Activated B cell treated with CpG ODN at 0.5 μM for 24 hours (primary cell): ENCODE measurements around the gene MTIF3. TPM values are rescaled to one million over a fixed set of nuclear protein-coding genes. Genes with fewer than 3 reads are reported as not detected.

ENCODE experiments used
- ATAC-seq: fragments of 200-7000 bp; cut with Tn5 transposase; one replicate; pipeline ENCODE4 v1.10.0; 2021; ENCODE audit warnings: low read depth, mild to moderate bottlenecking, moderate library complexity
- CTCF ChIA-PET: fragments of 350-600 bp; sonication (Branson Sonifier 250); formaldehyde crosslinking; loops from one replicate; lab custom pipeline; 2021; ENCODE audit warnings: antibody characterized with exemption; lab: Charles Lee
- POLR2A ChIA-PET: fragments of 350-600 bp; sonication (Branson Sonifier 250); formaldehyde crosslinking; loops from one replicate; lab custom pipeline; 2021; ENCODE audit warnings: antibody characterized with exemption; lab: Charles Lee
- DNase-seq: peaks from one replicate; pipeline ENCODE4 v3.0.0; 2022
- H3K27ac Mint-ChIP-seq: one replicate; pipeline ENCODE4 v1.8.0; 2020; ENCODE audit warnings: mixed read lengths
- H3K27me3 Mint-ChIP-seq: one replicate; pipeline ENCODE4 v1.8.0; 2021; ENCODE audit warnings: mixed read lengths
- H3K36me3 Mint-ChIP-seq: one replicate; pipeline ENCODE4 v1.8.0; 2021; ENCODE audit warnings: low read depth, mixed read lengths
- H3K4me1 Mint-ChIP-seq: one replicate; pipeline ENCODE4 v1.8.0; 2021; ENCODE audit warnings: mixed read lengths
- H3K4me3 Mint-ChIP-seq: one replicate; pipeline ENCODE4 v1.8.0; 2020; ENCODE audit warnings: mild to moderate bottlenecking, mixed read lengths
- H3K9me3 Mint-ChIP-seq: one replicate; pipeline ENCODE4 v1.8.0; 2020; ENCODE audit warnings: mixed read lengths
- CTCF ChIP-seq: fragments of 200-600 bp; IDR thresholded peaks from one replicate; pipeline ENCODE4 v1.8.0; 2022; ENCODE audit warnings: antibody characterized with exemption, mild to moderate bottlenecking
- intact Hi-C: fragments of 100-400 bp; cut with micrococcal nuclease; formaldehyde crosslinking; loops from one replicate; pipeline ENCODE4 v1.15.1; 2024
- total RNA-seq: library from RNA; stranded (reverse); gene quantifications from 2 replicates; pipeline ENCODE4 v1.2.3, GENCODE V29; 2022

The MTIF3 gene
- total RNA-seq, 1 donor from 2014 or later, result 50.1 TPM

DNA sequence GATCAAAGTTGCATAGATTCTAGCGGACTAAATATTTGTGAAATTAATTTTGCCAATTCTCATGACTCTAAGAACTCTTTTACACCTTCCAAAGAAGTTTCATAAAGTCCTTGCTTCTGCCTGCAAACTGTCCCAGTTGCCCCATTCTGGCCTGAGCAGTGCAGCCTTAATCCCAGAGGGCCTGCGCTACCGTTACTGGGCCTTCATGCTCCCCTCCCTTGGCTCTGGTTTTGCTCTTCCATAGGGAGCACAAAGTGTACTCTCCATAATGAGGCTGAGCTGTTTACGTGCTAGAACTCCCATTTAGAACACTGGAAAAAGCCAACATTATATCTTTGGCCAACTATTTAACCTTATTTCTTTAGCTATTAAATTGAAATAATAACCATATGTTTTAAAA, 2.1 kb downstream of the MTIF3 start:
- Mint-ChIP-seq H3K4me1 (peaks cover 70% of the 10 kb centered on the region), H3K36me3 (peaks cover 20% of the 10 kb centered on the region), H3K9me3 (no peaks in the 10 kb centered on the region), H3K27ac (peak overlapping the region; percentile 98), H3K4me3 (peak overlapping the region; percentile 5), H3K27me3 (no peaks in the 10 kb centered on the region)
- CTCF ChIA-PET, result interaction anchor here (1.9 kb wide), 1 partner anchor 22 kb away, joined by 9 read pairs; no protein-coding TSS in a partner anchor
- intact Hi-C loops, result loop anchor here (5.0 kb wide), 1 partner anchor 316 kb away; no protein-coding TSS in a partner anchor
- no peak for TF ChIP-seq CTCF
- POLR2A ChIA-PET, result interaction anchor here (0.5 to 6.5 kb wide), 6 partner anchors 22 to 691 kb away, joined by 4 to 185 read pairs (median 16); partner anchors contain the start of genes GTF3A and LNX2
- no peak for DNase-seq
- no peak for ATAC-seq

DNA sequence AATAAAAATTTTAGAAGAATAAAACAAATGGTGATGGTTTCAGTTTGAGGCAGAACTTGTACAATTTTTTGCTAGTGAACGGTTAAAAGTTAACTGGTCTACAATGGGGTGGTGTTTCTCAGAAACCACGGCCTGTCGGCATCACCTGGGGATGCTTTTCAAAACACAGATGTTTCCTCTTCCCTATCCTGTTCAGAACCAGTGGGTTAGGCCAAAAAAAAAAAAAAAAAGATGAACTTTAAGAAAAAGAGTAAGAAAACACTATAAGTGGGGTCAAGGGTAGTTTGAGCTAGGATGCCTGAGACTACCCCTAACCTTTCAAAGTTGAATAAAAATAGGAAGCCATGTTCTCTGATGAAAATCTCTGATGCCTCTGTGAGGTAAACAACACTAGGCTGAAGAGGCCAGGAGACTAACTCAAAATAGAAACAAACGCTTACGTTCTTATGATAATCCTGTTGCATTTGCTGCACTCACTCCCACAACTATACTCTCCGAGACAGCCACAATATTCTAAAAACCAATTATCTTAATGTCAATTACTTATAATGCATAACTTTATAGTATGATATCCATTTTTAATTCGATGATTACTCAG, 3.3 kb downstream of the MTIF3 start:
- CTCF ChIA-PET, result no interaction called here
- TF ChIP-seq CTCF, result no peak
- Mint-ChIP-seq H3K27me3 (no peaks in the 10 kb centered on the region), H3K4me3 (peak overlapping the region; percentile 60), H3K27ac (peak overlapping the region; percentile 89), H3K36me3 (peaks cover 28% of the 10 kb centered on the region), H3K9me3 (no peaks in the 10 kb centered on the region), H3K4me1 (peaks cover 80% of the 10 kb centered on the region)
- POLR2A ChIA-PET, result interaction anchor here (0.6 to 6.5 kb wide), 13 partner anchors 8 to 1190 kb away, joined by 3 to 185 read pairs (median 5); partner anchors contain the start of genes GTF3A, LNX2 and PAN3
- DNase-seq (no peak), ATAC-seq (peak; percentile 7)
- intact Hi-C loops, result loop anchor here (5.0 kb wide), 1 partner anchor 315 kb away; no protein-coding TSS in a partner anchor

GRCh38 chr13:27442797-27443196, 7.6 kb downstream of the MTIF3 start:
- POLR2A ChIA-PET, result interaction anchor here (1.4 to 4.9 kb wide), 5 partner anchors 9 to 178 kb away, joined by 4 to 44 read pairs (median 6); partner anchors contain the start of genes GTF3A and LNX2
- Mint-ChIP-seq H3K9me3 (no peaks in the 10 kb centered on the region), H3K4me3 (peak overlapping the region; percentile 74), H3K36me3 (peaks cover 47% of the 10 kb centered on the region), H3K4me1 (peaks cover 66% of the 10 kb centered on the region), H3K27me3 (no peaks in the 10 kb centered on the region), H3K27ac (peak overlapping the region; percentile 77)
- CTCF ChIA-PET, result interaction anchor here (4.5 kb wide), 1 partner anchor 16 kb away, joined by 28 read pairs; no protein-coding TSS in a partner anchor
- no peak for ATAC-seq
- no peak for DNase-seq
- intact Hi-C loops, result loop anchor here (1.0 kb wide), 1 partner anchor 16 kb away; no protein-coding TSS in a partner anchor
- no peak for TF ChIP-seq CTCF

DNA sequence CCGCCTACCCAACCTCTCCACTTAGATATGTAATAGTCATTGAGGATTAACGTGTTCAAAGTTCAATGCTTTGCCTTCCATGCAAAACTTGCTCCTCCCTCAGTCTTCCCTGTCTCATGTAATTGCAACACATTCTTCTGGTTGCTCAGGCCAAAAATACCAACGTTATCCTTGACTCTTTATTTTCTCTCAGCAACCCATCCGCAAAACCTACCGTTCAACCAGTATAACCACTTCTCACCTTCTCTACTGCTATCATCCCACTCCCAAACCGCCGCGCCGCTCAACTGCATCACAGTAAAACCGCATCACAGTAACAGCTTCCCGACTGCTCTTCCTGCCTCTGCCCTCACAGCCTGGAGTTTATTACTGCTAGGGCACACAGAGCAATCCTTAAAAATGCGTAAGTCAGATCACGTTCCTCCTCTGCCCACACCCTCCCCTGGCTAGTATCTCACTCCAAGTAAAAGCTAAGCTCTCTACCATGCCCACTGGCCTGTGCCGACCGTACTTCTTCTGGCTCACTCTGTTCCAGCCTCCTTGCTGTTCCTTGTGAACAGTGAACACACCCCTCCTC, 8.2 kb downstream of the MTIF3 start:
- ATAC-seq, result peak; percentile 12
- Mint-ChIP-seq H3K4me1 (peaks cover 65% of the 10 kb centered on the region), H3K27ac (peak overlapping the region; percentile 77), H3K36me3 (peaks cover 53% of the 10 kb centered on the region), H3K27me3 (no peaks in the 10 kb centered on the region), H3K4me3 (peak overlapping the region; percentile 74), H3K9me3 (no peaks in the 10 kb centered on the region)
- TF ChIP-seq CTCF, result no peak
- DNase-seq, result no peak
- ChIA-PET POLR2A (interaction anchor here (1.4 to 4.9 kb wide), 5 partner anchors 9 to 179 kb away, joined by 4 to 44 read pairs (median 6); partner anchors contain the start of genes GTF3A and LNX2), CTCF (interaction anchor here (4.5 kb wide), 1 partner anchor 15 kb away, joined by 28 read pairs; no protein-coding TSS in a partner anchor)
- intact Hi-C loops, result loop anchor here (1.0 kb wide), 1 partner anchor 16 kb away; no protein-coding TSS in a partner anchor

DNA sequence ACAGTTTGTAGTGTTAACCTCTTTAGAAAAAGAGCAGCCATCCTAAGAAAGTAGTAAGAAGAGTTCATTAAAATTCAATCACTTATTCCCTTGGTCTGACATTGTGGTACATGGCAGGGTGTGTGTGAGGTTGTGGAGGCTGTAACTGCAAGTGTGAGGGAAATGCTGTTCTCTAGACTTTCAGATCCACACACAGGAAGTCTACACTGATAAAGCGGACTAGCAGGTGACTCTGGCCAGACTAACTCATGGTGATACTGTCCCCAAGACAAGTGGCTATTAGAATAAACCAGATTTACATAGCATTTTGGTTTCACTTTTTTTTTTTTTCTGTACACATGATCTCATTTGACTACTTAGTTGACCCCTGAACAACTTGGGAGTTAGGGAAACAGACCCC, 10.0 kb downstream of the MTIF3 start:
- no peak for TF ChIP-seq CTCF
- no peaks in the 10 kb centered on the region for H3K9me3 Mint-ChIP-seq
- CTCF ChIA-PET, result interaction anchor here (1.6 kb wide), 1 partner anchor 14 kb away, joined by 4 read pairs; no protein-coding TSS in a partner anchor
- DNase-seq (no peak), ATAC-seq (peak; percentile 55)
- peaks cover 51% of the 10 kb centered on the region for H3K4me1 Mint-ChIP-seq
- no peak overlapping the region for H3K4me3 Mint-ChIP-seq
- POLR2A ChIA-PET, result interaction anchor here (1.2 kb wide), 1 partner anchor 16 kb away, joined by 3 read pairs; the partner anchor contains the start of gene GTF3A
- intact Hi-C loops, result no loop called here
- peaks cover 66% of the 10 kb centered on the region for H3K36me3 Mint-ChIP-seq
- H3K27ac Mint-ChIP-seq, result no peak overlapping the region
- H3K27me3 Mint-ChIP-seq, result no peaks in the 10 kb centered on the region
